MCF 10A (cell line): ENCODE data around the gene XCL2. TPM values are rescaled to one million over a fixed set of nuclear protein-coding genes. Genes with fewer than 3 reads are reported as not detected.
"Not testable (repeated sequence)": the region's sequence is repeated elsewhere in the genome, so short reads cannot be mapped to it uniquely, and the experiment has no call there.

Experiments used
- Bru-seq: library from RNA; stranded (reverse); fragments of 400-500 nt; gene quantifications from one replicate; lab custom pipeline; 2021; lab: Mats Ljungman, UMichigan
- BruChase-seq, 2 experiments: library from RNA; stranded (reverse); fragments of 400-500 nt; gene quantifications; one replicate each; lab custom pipeline; 2021; lab: Mats Ljungman, UMichigan
- BruUV-seq: library from RNA; stranded (reverse); fragments of 400-500 nt; replicated peaks from 2 replicates; lab custom pipeline; 2021; lab: Mats Ljungman, UMichigan
- CTCF ChIA-PET: fragments of 300-600 bp; sonication (Branson Sonifier 250); formaldehyde crosslinking; extraction: SDS; loops from one replicate; lab custom pipeline; 2021; ENCODE audit warnings: antibody characterized with exemption, inconsistent platforms; lab: Yijun Ruan, JAX
- POLR2A ChIA-PET: fragments of 300-600, 350-650 bp; sonication (Branson Sonifier 250); formaldehyde crosslinking; extraction: SDS; loops from one replicate; lab custom pipeline; 2020; ENCODE audit warnings: antibody characterized with exemption, inconsistent platforms; lab: Yijun Ruan, JAX
- DNase-seq: peaks from one replicate; pipeline ENCODE4 v3.0.0-alpha.2; 2018; ENCODE audit not compliant: unreplicated experiment
- H3K27ac Mint-ChIP-seq: one replicate; pipeline ENCODE4 v1.8.0; 2022; ENCODE audit warnings: mild to moderate bottlenecking, low read depth, mixed read lengths; ENCODE audit not compliant: unreplicated experiment
- H3K27me3 Mint-ChIP-seq: one replicate; pipeline ENCODE4 v1.8.0; 2022; ENCODE audit warnings: mixed read lengths; ENCODE audit not compliant: insufficient read depth, unreplicated experiment
- H3K36me3 Mint-ChIP-seq: one replicate; pipeline ENCODE4 v1.8.0; 2022; ENCODE audit warnings: mild to moderate bottlenecking, moderate library complexity, mixed read lengths; ENCODE audit not compliant: insufficient read depth, unreplicated experiment
- H3K4me1 Mint-ChIP-seq: one replicate; pipeline ENCODE4 v1.8.0; 2022; ENCODE audit warnings: mixed read lengths; ENCODE audit not compliant: insufficient read depth, unreplicated experiment
- H3K4me3 Mint-ChIP-seq: one replicate; pipeline ENCODE4 v1.8.0; 2022; ENCODE audit warnings: mild to moderate bottlenecking, moderate library complexity, mixed read lengths; ENCODE audit not compliant: unreplicated experiment
- H3K9me3 Mint-ChIP-seq: one replicate; pipeline ENCODE4 v1.8.0; 2022; ENCODE audit warnings: mixed read lengths; ENCODE audit not compliant: unreplicated experiment
- intact Hi-C: fragments of 100-400 bp; cut with micrococcal nuclease; formaldehyde crosslinking; loops from 2 replicates; pipeline ENCODE4 v1.14.1; 2022
- long read RNA-seq: library from polyadenylated mRNA; stranded (forward); transcript quantifications from one replicate; pipeline ENCODE4 v2.0.0, GENCODE V29; 2022
- total RNA-seq: library from RNA; stranded (reverse); gene quantifications from 2 replicates; pipeline ENCODE4 v1.2.3, GENCODE V29; 2022
- TF ChIP-seq, protein P1 (sequence below): fragments of 200-600 bp; IDR thresholded peaks from one replicate; pipeline ENCODE4 v1.8.0; 2022; ENCODE audit warnings: antibody characterized with exemption, mild to moderate bottlenecking; ENCODE audit not compliant: unreplicated experiment

The XCL2 gene, protein sequence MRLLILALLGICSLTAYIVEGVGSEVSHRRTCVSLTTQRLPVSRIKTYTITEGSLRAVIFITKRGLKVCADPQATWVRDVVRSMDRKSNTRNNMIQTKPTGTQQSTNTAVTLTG
- not detected in 2 replicates for total RNA-seq
- Bru-seq, nascent RNA = not detected
- not detected for BruChase-seq, experiment 1, labeled RNA remaining after a 6-hour chase
- not detected for BruChase-seq, experiment 2, labeled RNA remaining after a 2-hour chase
- long read RNA-seq = 0 reads

DNA sequence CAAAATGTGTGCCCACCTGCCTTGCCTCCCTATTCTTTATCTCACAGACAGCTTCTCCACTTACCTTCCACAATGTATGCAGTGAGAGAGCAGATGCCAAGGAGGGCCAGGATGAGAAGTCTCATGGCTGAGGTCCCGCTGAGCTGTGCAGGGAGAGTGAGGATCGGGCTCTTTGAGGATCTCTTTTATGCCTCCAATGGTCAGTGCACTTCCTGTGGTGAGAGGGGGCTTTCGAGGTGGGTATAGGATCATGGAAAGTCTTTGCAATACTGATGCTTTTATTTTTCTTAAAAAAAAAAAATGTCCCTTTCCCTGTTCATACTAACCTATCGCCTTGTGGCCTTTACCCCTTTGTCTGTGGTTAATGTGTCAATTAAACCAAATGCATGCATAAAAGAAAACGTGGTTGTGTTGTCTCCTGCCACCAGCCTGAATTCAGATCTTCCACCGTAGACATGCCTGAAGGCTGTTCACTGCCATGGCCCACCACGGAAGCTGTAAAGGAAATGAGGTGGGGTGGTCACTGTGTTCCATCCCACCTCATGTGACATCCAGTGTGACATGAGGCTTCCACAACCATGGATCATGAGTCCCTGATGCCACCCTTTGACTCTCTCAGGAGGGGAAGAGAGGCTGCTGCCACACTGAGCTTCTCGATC lies at the start of gene XCL2:
Gene XCL2, minus strand, starts transcription at position 158 of the 659 bp plus-strand sequence. Its CDS starts 33 bp downstream, at position 125.
- POLR2A ChIA-PET, H3K36me3 Mint-ChIP-seq, H3K27ac Mint-ChIP-seq, BruUV-seq, DNase-seq, H3K4me1 Mint-ChIP-seq, CTCF ChIA-PET, intact Hi-C loops, H3K9me3 Mint-ChIP-seq, H3K4me3 Mint-ChIP-seq, H3K27me3 Mint-ChIP-seq: not testable (repeated sequence)

- peaks cover 6% of the 10 kb centered on the region for H3K9me3 Mint-ChIP-seq
- no peak for DNase-seq
- no peak overlapping the region for H3K27ac Mint-ChIP-seq
- intact Hi-C loops = no loop called here
- POLR2A ChIA-PET = no interaction called here
- no peak overlapping the region for H3K4me3 Mint-ChIP-seq
- no peaks in the 10 kb centered on the region for H3K4me1 Mint-ChIP-seq
- TF ChIP-seq, protein P1, sequence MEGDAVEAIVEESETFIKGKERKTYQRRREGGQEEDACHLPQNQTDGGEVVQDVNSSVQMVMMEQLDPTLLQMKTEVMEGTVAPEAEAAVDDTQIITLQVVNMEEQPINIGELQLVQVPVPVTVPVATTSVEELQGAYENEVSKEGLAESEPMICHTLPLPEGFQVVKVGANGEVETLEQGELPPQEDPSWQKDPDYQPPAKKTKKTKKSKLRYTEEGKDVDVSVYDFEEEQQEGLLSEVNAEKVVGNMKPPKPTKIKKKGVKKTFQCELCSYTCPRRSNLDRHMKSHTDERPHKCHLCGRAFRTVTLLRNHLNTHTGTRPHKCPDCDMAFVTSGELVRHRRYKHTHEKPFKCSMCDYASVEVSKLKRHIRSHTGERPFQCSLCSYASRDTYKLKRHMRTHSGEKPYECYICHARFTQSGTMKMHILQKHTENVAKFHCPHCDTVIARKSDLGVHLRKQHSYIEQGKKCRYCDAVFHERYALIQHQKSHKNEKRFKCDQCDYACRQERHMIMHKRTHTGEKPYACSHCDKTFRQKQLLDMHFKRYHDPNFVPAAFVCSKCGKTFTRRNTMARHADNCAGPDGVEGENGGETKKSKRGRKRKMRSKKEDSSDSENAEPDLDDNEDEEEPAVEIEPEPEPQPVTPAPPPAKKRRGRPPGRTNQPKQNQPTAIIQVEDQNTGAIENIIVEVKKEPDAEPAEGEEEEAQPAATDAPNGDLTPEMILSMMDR = no peak
- no TSS peak for BruUV-seq
- H3K36me3 Mint-ChIP-seq = no peaks in the 10 kb centered on the region
- H3K27me3 Mint-ChIP-seq = no peaks in the 10 kb centered on the region
- CTCF ChIA-PET = interaction anchor here (2.5 to 4.2 kb wide), 3 partner anchors 12 to 249 kb away, joined by 8 to 21 read pairs (median 18); no protein-coding TSS in a partner anchor
Measured at GRCh38 chr1:168591641-168592250, 47.9 kb upstream of the XCL2 start.

DNA sequence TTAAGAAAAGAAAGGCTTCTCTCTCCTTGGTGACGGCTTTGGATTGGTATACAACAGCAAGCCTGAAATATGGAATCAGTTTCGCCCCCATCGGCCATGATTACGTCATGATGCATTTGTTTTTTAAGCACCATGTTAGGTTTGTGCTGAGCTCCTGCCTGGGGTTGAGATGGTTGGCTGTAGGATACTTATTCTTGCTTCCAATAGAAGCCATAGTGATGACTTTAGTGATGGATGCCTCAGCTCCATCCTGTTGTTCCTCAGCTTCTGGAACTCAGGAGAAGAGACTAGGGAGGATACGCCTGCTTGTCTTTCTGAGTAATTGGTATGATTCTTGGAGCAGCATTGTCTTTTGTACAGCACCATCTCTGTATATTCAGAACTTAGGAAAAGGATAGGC lies 47.3 kb upstream of the XCL2 start:
- intact Hi-C loops = no loop called here
- Mint-ChIP-seq H3K9me3 (peaks cover 6% of the 10 kb centered on the region), H3K27me3 (no peaks in the 10 kb centered on the region), H3K27ac (no peak overlapping the region), H3K4me1 (no peaks in the 10 kb centered on the region), H3K4me3 (no peak overlapping the region), H3K36me3 (no peaks in the 10 kb centered on the region)
- ChIA-PET CTCF (interaction anchor here (0.6 to 2.7 kb wide), 3 partner anchors 12 to 771 kb away, joined by 4 to 18 read pairs (median 8); no protein-coding TSS in a partner anchor), POLR2A (interaction anchor here (1.1 kb wide), 1 partner anchor 151 kb away, joined by 3 read pairs; no protein-coding TSS in a partner anchor)
- no TSS peak for BruUV-seq
- TF ChIP-seq, protein P1 = no peak
- no peak for DNase-seq

GRCh38 chr1:168589167-168589566 lies 45.4 kb upstream of the XCL2 start:
- ChIA-PET POLR2A (interaction anchor here (0.6 kb wide), 1 partner anchor 783 kb away, joined by 3 read pairs; no protein-coding TSS in a partner anchor), CTCF (interaction anchor here (0.9 to 2.7 kb wide), 3 partner anchors 10 to 247 kb away, joined by 3 to 18 read pairs (median 5); no protein-coding TSS in a partner anchor)
- intact Hi-C loops = no loop called here
- TF ChIP-seq, protein P1 = no peak
- Mint-ChIP-seq H3K36me3 (no peaks in the 10 kb centered on the region), H3K4me3 (no peak overlapping the region), H3K27ac (no peak overlapping the region), H3K27me3 (no peaks in the 10 kb centered on the region), H3K9me3 (peaks cover 6% of the 10 kb centered on the region), H3K4me1 (peaks cover 12% of the 10 kb centered on the region)
- no TSS peak for BruUV-seq
- DNase-seq = no peak
